B cell (primary cell): ENCODE measurements around the gene NOL9. TPM values are rescaled to one million over a fixed set of nuclear protein-coding genes. Genes with fewer than 3 reads are reported as not detected.

Experiments
- ATAC-seq: fragments of 200-7000 bp; cut with Tn5 transposase; one replicate; pipeline ENCODE4 v1.10.0; 2021; ENCODE audit warnings: low read depth, mild to moderate bottlenecking, moderate number of reproducible peaks, moderate library complexity
- CTCF ChIA-PET: fragments of 350-600 bp; sonication (Branson Sonifier 250); formaldehyde crosslinking; loops from one replicate; lab custom pipeline; 2021; ENCODE audit warnings: antibody characterized with exemption, inconsistent platforms; lab: Charles Lee
- POLR2A ChIA-PET: fragments of 350-600 bp; sonication (Branson Sonifier 250); formaldehyde crosslinking; loops from one replicate; lab custom pipeline; 2021; ENCODE audit warnings: antibody characterized with exemption; lab: Charles Lee
- DNase-seq: peaks from one replicate; pipeline ENCODE4 v3.0.0; 2013
- H2AFZ ChIP-seq: 2 replicates; pipeline ENCODE4 v1.6.1; 2012; ENCODE audit warnings: mild to moderate bottlenecking, low read depth, low read length; ENCODE audit not compliant: insufficient read depth, poor library complexity, severe bottlenecking
- H3K27ac ChIP-seq, 2 donors: 1 replicate in 1 of 2; 2 replicates in 1 of 2; pipeline ENCODE4 v1.5.1; 2012 to 2013; ENCODE audit warnings: low read length in 2 of 2, mild to moderate bottlenecking in 2 of 2, moderate library complexity in 1 of 2
- H3K27me3 ChIP-seq, 4 experiments: fragments of 200-600 bp in 1 of 4; sonication (generic) in 1 of 4; replicated peaks in 1 of 4; 1 replicate in 2 of 4; 2 replicates in 2 of 4; pipeline versions ENCODE4 v1.6.1 to v1.7.0; 2013 to 2016; ENCODE audit warnings: low read length in 3 of 4, mild to moderate bottlenecking in 2 of 4, mixed read lengths in 1 of 4, moderate library complexity in 1 of 4; ENCODE audit not compliant: insufficient read depth in 4 of 4, control insufficient read depth in 3 of 4; ENCODE audit errors: control extremely low read depth in 1 of 4
- H3K36me3 ChIP-seq, 2 experiments: replicated peaks in 1 of 2; 1 replicate in 1 of 2; 2 replicates in 1 of 2; pipeline versions ENCODE4 v1.6.1 to v1.7.1; 2013; ENCODE audit warnings: low read length in 1 of 2; ENCODE audit not compliant: insufficient read depth in 2 of 2, control insufficient read depth in 1 of 2; ENCODE audit errors: control extremely low read depth in 1 of 2, extremely low read depth in 1 of 2
- H3K4me1 ChIP-seq, 2 donors: fragments of 200-600 bp in 1 of 2; sonication (generic) in 1 of 2; 1 replicate in 1 of 2; 2 replicates in 1 of 2; pipeline versions ENCODE4 v1.5.1 to v1.6.1; 2013 to 2017; ENCODE audit warnings: low read length in 2 of 2; ENCODE audit not compliant: control insufficient read depth in 2 of 2, insufficient read depth in 2 of 2
- H3K4me2 ChIP-seq: replicated peaks from 2 replicates; pipeline ENCODE3; 2012; ENCODE audit warnings: mild to moderate bottlenecking, low read depth, low read length; ENCODE audit not compliant: poor library complexity, severe bottlenecking
- H3K4me3 ChIP-seq, 5 experiments: fragments of 200-600 bp in 1 of 5; sonication (generic) in 1 of 5; 1 replicate in 3 of 5; 2 replicates in 2 of 5; pipeline versions ENCODE4 v1.5.1 to v1.7.0; 2011 to 2016; ENCODE audit warnings: low read length in 4 of 5, mild to moderate bottlenecking in 4 of 5, low read depth in 2 of 5, control low read depth in 1 of 5, moderate library complexity in 1 of 5; ENCODE audit not compliant: insufficient read depth in 1 of 5; ENCODE audit errors: control extremely low read depth in 1 of 5, extremely low read depth in 1 of 5
- H3K79me2 ChIP-seq: fragments of 200-600 bp; sonication (generic); one replicate; pipeline ENCODE4 v1.6.0; 2016; ENCODE audit warnings: low read length; ENCODE audit not compliant: control insufficient read depth, insufficient read depth
- H3K9ac ChIP-seq: fragments of 200-600 bp; sonication (generic); 2 replicates; pipeline ENCODE4 v1.6.1; 2017; ENCODE audit warnings: mild to moderate bottlenecking, low read length, moderate library complexity
- H3K9me3 ChIP-seq, 3 donors: one replicate each; pipeline versions ENCODE4 v1.6.1 to v1.7.1; 2013; ENCODE audit warnings: low read length in 2 of 3; ENCODE audit not compliant: control insufficient read depth in 2 of 3, insufficient read depth in 1 of 3; ENCODE audit errors: control extremely low read depth in 1 of 3
- H4K20me1 ChIP-seq: 2 replicates; pipeline ENCODE4 v1.6.0; 2012; ENCODE audit warnings: mild to moderate bottlenecking, low read length; ENCODE audit not compliant: insufficient read depth, control insufficient read depth, poor library complexity, severe bottlenecking
- H3K27ac Mint-ChIP-seq: one replicate; pipeline ENCODE4 v1.8.0; 2021; ENCODE audit warnings: mixed read lengths
- H3K27me3 Mint-ChIP-seq: one replicate; pipeline ENCODE4 v1.8.0; 2021; ENCODE audit warnings: mixed read lengths
- H3K4me1 Mint-ChIP-seq: one replicate; pipeline ENCODE4 v1.8.0; 2021; ENCODE audit warnings: mixed read lengths
- H3K4me3 Mint-ChIP-seq: one replicate; pipeline ENCODE4 v1.8.0; 2021; ENCODE audit warnings: mixed read lengths
- H3K9me3 Mint-ChIP-seq: one replicate; pipeline ENCODE4 v1.8.0; 2022; ENCODE audit warnings: mixed read lengths; ENCODE audit not compliant: insufficient read depth
- CTCF ChIP-seq: fragments of 200-600 bp; IDR thresholded peaks from one replicate; pipeline ENCODE4 v1.8.0; 2022; ENCODE audit warnings: antibody characterized with exemption, mild to moderate bottlenecking
- EZH2 ChIP-seq: IDR thresholded peaks from 2 replicates; pipeline ENCODE4 v1.6.1; 2012; ENCODE audit warnings: borderline replicate concordance, low read depth, mild to moderate bottlenecking, moderate library complexity, low read length; ENCODE audit not compliant: insufficient read depth, poor library complexity, severe bottlenecking
- whole genome bisulfite sequencing: methylation state at CpG from one replicate; pipeline ENCODE4 v1.1.5; 2013; ENCODE audit warnings: missing lambda C conversion rate; ENCODE audit not compliant: insufficient coverage; 5-methylcytosine and 5-hydroxymethylcytosine counted together
- intact Hi-C: fragments of 100-400 bp; cut with micrococcal nuclease; formaldehyde crosslinking; loops from one replicate; pipeline ENCODE4 v1.10.0; 2022
- polyA plus RNA-seq: library from polyadenylated mRNA; depleted of rRNA; stranded (reverse); fragments of >200 nt; gene quantifications from 2 replicates; pipeline ENCODE4 v1.2.3, GENCODE V29; 2012
- total RNA-seq, 2 donors: library from RNA; stranded (reverse); fragments of 120-200 nt in 1 of 2; gene quantifications; 1 replicate in 1 of 2; 2 replicates in 1 of 2; pipeline versions ENCODE4 v1.2.3 to v1.2.4, GENCODE V29; 2013 to 2022

The NOL9 gene
- total and polyA plus RNA-seq, 2 donors (not counting 1 experiment from before 2014, with no cell fraction given), result 23.8 to 49.5 TPM

- H2AFZ ChIP-seq, result peak overlapping the region; percentile 51
- H3K9ac ChIP-seq, result no peak overlapping the region
- peak overlapping the region; percentile 22 for H3K4me2 ChIP-seq
- no peaks in the 10 kb centered on the region for H3K36me3 ChIP-seq
- Mint-ChIP-seq H3K4me1 (peaks cover 2% of the 10 kb centered on the region), H3K27me3 (peaks cover 3% of the 10 kb centered on the region), H3K4me3 (no peak overlapping the region), H3K27ac (no peak overlapping the region), H3K9me3 (no peaks in the 10 kb centered on the region)
- DNase-seq (peak; percentile 79), ATAC-seq (peak; percentile 90)
- no peaks in the 10 kb centered on the region for H4K20me1 ChIP-seq
- no peak overlapping the region for H3K4me3 ChIP-seq
- TF ChIP-seq CTCF, result peak; percentile 95
- no peak for TF ChIP-seq EZH2
- H3K27ac ChIP-seq, result no peak overlapping the region
- WGBS, result 32% methylated on average over 33 of the region's 33 CpGs
- CTCF ChIA-PET, result interaction anchor here (0.9 to 1.8 kb wide), 4 partner anchors 13 to 228 kb away, joined by 3 to 6 read pairs (median 3); no protein-coding TSS in a partner anchor
- H3K27me3 ChIP-seq, result peaks cover 0 to 4% (median 0%) of the 10 kb centered on the region in 4 experiments
- no peaks in the 10 kb centered on the region for H3K79me2 ChIP-seq
- peaks cover 0 to 1% (median 0%) of the 10 kb centered on the region in 3 donors for H3K9me3 ChIP-seq
- peaks cover 2 to 6% of the 10 kb centered on the region in 2 donors for H3K4me1 ChIP-seq
- POLR2A ChIA-PET, result no interaction called here
- intact Hi-C loops, result no loop called here
Measured at GRCh38 chr1:6475381-6476133, 78.8 kb downstream of the NOL9 start.

- Histone ChIP-seq H4K20me1 (no peaks in the 10 kb centered on the region), H2AFZ (no peak overlapping the region), H3K27me3 (peaks cover 0 to 4% (median 0%) of the 10 kb centered on the region in 4 experiments), H3K4me1 (peaks cover 2 to 6% of the 10 kb centered on the region in 2 donors), H3K9me3 (peaks cover 0 to 5% (median 0%) of the 10 kb centered on the region in 3 donors), H3K4me3 (no peak overlapping the region), H3K9ac (no peak overlapping the region), H3K36me3 (no peaks in the 10 kb centered on the region), H3K79me2 (no peaks in the 10 kb centered on the region), H3K27ac (no peak overlapping the region), H3K4me2 (no peak overlapping the region)
- H3K27ac Mint-ChIP-seq, result no peak overlapping the region
- peaks cover 3% of the 10 kb centered on the region for H3K27me3 Mint-ChIP-seq
- ATAC-seq, result no peak
- no peak for DNase-seq
- H3K4me1 Mint-ChIP-seq, result peaks cover 2% of the 10 kb centered on the region
- intact Hi-C loops, result no loop called here
- H3K9me3 Mint-ChIP-seq, result no peaks in the 10 kb centered on the region
- no peak for TF ChIP-seq EZH2
- TF ChIP-seq CTCF, result no peak
- CTCF ChIA-PET, result interaction anchor here (1.2 to 1.8 kb wide), 2 partner anchors 14 to 228 kb away, joined by 3 to 6 read pairs; no protein-coding TSS in a partner anchor
- no peak overlapping the region for H3K4me3 Mint-ChIP-seq
- POLR2A ChIA-PET, result no interaction called here
- 86% methylated on average over 10 of the region's 13 CpGs for WGBS
Measured at GRCh38 chr1:6474815-6475282, 79.5 kb downstream of the NOL9 start.
